ENCODE results near the gene OR2B6. TPM values are rescaled to one million over a fixed set of nuclear protein-coding genes. Genes with fewer than 3 reads are reported as not detected.

OR2B6 gene
- total and polyA plus RNA-seq, 9 donors: not detected

DNA sequence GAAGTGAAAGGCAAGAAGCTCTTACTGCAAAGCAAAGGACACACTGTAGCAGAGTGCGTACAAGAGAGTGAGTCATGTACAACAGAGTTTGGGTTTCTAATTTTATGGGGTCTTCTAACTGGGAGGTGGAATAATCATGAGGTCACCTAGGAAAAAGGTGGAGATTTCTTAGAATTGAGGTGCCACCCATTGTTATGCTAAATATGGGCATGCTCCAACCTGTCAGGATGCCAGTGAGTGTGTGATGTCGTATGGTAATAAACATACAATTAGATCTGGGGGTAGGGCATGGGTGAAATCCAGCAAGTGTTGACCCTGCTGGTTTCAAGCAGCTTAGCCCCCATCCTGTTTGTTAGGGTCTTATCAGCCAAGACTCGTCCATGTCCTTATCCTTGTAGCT is 46.6 kb downstream of the OR2B6 start:
- Histone ChIP-seq H3K27me3 (no peaks in the 10 kb centered on the region), H3K27ac (no peak overlapping the region), H3K4me3 (no peak overlapping the region), H3K4me1 (ENCODE audit: insufficient read depth) (no peaks in the 10 kb centered on the region), H3K9me3 (no peaks in the 10 kb centered on the region), H3K36me3 (no peaks in the 10 kb centered on the region)
- TF ChIP-seq, protein P1, sequence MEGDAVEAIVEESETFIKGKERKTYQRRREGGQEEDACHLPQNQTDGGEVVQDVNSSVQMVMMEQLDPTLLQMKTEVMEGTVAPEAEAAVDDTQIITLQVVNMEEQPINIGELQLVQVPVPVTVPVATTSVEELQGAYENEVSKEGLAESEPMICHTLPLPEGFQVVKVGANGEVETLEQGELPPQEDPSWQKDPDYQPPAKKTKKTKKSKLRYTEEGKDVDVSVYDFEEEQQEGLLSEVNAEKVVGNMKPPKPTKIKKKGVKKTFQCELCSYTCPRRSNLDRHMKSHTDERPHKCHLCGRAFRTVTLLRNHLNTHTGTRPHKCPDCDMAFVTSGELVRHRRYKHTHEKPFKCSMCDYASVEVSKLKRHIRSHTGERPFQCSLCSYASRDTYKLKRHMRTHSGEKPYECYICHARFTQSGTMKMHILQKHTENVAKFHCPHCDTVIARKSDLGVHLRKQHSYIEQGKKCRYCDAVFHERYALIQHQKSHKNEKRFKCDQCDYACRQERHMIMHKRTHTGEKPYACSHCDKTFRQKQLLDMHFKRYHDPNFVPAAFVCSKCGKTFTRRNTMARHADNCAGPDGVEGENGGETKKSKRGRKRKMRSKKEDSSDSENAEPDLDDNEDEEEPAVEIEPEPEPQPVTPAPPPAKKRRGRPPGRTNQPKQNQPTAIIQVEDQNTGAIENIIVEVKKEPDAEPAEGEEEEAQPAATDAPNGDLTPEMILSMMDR (IDR thresholded peaks at IDR 0.05): no peak
- TF ChIP-seq POLR2A (IDR thresholded peaks at IDR 0.05): no peak
- no peak for TF ChIP-seq EP300 (IDR thresholded peaks at IDR 0.05)
- WGBS, 3 donors: 52 to 60% (median 52%) methylated on average over 3 of the region's 3 CpGs
- intact Hi-C loops (cut with DNase I): no loop called here
- DNase-seq: no peak

DNA sequence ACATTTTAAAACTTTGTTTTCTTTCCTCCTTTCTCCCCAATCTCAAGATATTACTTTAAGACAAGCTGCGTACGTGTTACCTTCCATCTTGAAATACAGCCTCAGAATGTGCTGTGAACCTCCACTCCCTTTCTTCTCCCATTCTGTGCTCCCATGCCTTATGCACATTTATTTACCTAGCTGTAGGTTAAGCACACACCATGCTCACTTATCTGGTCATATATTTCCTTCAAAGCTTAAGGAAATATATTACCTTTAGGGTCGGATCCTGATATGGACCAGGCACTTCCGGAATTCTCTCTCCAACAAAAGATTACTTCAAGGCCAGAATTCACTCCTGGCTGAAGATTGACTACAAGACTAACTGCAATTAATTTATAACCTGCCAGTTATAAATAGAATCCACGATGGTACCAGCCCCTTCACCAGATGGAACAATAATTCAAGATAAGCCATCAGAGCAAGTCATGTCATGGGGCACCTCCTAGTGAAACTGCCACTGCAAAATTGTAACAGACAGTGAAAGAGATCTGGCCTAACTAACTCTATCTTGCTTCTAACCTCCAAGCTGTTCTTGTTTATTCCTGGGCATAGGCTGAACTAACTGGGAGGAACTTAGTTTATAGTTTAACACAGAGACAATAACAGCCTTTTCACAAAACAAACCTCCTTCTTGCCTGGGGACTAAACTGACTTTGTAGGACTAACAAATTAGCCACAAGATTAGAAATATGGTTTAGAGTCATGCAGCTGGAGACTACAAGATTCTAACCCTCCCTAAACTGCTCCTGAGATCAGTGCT is 47.5 kb downstream of the OR2B6 start:
- Histone ChIP-seq H3K4me3 (no peak overlapping the region), H3K27me3 (no peaks in the 10 kb centered on the region), H3K9me3 (no peaks in the 10 kb centered on the region), H3K36me3 (no peaks in the 10 kb centered on the region), H3K27ac (no peak overlapping the region), H3K4me1 (ENCODE audit: insufficient read depth) (no peaks in the 10 kb centered on the region)
- intact Hi-C loops (cut with DNase I): no loop called here
- no peak for DNase-seq
- TF ChIP-seq POLR2A (IDR thresholded peaks at IDR 0.05) (no peak), EP300 (IDR thresholded peaks at IDR 0.05) (no peak)
- TF ChIP-seq, protein P1 (IDR thresholded peaks at IDR 0.05): no peak
- WGBS, 3 donors: 35 to 42% (median 40%) methylated on average over 5 of the region's 5 CpGs

DNA sequence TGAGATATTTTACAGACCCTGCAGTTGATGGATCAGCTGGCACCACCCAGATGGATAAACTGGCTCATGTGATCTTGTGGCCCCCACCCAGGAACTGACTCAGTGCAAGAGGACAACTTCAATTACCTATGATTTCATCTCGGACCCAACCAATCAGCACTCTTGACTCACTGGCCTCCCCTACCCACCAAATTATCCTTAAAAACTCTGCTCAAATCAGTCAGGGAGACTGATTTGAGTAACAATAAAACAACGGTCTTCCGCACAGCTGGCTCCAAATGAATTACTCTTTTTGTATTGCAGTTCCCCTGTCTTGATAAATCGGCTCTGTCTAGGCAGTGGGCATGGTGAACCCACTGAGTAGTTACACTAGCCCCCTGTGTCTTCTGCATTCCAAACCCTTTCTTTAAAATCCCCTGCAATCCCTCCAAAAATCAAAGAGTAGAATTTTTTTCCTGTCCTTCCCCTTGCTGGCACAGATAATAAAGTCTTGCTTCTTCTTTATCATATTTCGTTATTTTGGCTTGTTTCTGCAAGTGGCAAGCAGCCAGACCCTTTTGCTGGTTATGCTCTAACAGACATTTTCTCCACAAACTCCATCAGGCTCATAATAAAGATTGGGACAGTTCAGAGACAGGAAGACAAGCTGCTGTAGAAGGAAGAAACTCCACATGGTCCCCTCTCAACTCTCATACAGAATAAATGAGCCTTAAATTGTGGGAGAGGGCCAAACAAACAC is 48.3 kb downstream of the OR2B6 start:
- H3K36me3 ChIP-seq: no peaks in the 10 kb centered on the region

DNA sequence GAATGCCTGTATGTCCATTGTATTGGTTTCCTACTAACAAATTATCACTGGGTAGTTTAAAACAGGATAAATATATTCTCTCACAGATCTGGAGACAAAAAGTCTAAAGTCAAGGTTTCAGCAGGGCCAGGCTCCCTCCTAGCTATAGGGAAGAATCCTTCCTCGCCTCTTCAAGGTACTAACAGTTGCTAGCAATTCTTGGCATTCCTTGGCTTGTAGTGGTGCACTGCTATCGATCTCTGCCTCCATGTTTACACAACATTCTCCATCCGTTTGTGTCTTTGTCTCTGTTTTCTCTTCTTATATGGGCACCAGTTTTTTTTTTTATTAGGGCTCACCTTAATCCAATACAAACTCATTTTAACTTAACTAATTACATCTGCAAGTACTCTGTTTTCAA is 48.9 kb downstream of the OR2B6 start:
- Histone ChIP-seq H3K36me3 (no peaks in the 10 kb centered on the region), H3K4me1 (ENCODE audit: insufficient read depth) (no peaks in the 10 kb centered on the region), H3K9me3 (no peaks in the 10 kb centered on the region), H3K27me3 (no peaks in the 10 kb centered on the region), H3K4me3 (no peak overlapping the region), H3K27ac (no peak overlapping the region)
- intact Hi-C loops (cut with DNase I): no loop called here
- TF ChIP-seq, protein P1 (IDR thresholded peaks at IDR 0.05): no peak
- TF ChIP-seq POLR2A (IDR thresholded peaks at IDR 0.05) (no peak), EP300 (IDR thresholded peaks at IDR 0.05) (no peak)
- WGBS, 3 donors: 21 to 31% (median 22%) methylated on average over 3 of the region's 3 CpGs
- DNase-seq: no peak

More for the DNA sequence above, 48.3 kb downstream of the OR2B6 start:
- 7 to 12% (median 8%) methylated on average over 5 of the region's 5 CpGs for WGBS, 3 donors
- TF ChIP-seq EP300 (IDR thresholded peaks at IDR 0.05) (no peak), POLR2A (IDR thresholded peaks at IDR 0.05) (no peak)
- TF ChIP-seq, protein P1 (IDR thresholded peaks at IDR 0.05): no peak
- DNase-seq: no peak
- Histone ChIP-seq H3K4me1 (ENCODE audit: insufficient read depth) (no peaks in the 10 kb centered on the region), H3K4me3 (no peak overlapping the region), H3K9me3 (no peaks in the 10 kb centered on the region), H3K27me3 (no peaks in the 10 kb centered on the region), H3K27ac (no peak overlapping the region)
- intact Hi-C loops (cut with DNase I): no loop called here

Other genes starting within 250 kb of the OR2B6 start
- gene OR2B2, start 44.8 kb upstream of the OR2B6 start, total RNA-seq: not detected
- gene OR2B2, start 44.8 kb upstream of the OR2B6 start, polyA plus RNA-seq: not detected
- gene ZNF165, start 123.3 kb downstream of the OR2B6 start, total RNA-seq: 1 to 10 TPM in 3 of 7 donors, under 1 TPM in 4; 0.24 to 2.3 (median 0.82) TPM
- gene ZNF165, start 123.3 kb downstream of the OR2B6 start, polyA plus RNA-seq: under 1 TPM; 0.52 to 0.61 TPM
- 1 to 10 TPM; 2.6 to 4.4 (median 3.1) TPM for gene ZSCAN16, start 167.4 kb downstream of the OR2B6 start, total RNA-seq
- 1 to 10 TPM; 3.2 to 4.0 TPM for gene ZSCAN16, start 167.4 kb downstream of the OR2B6 start, polyA plus RNA-seq
- gene ZKSCAN8, start 184.6 kb downstream of the OR2B6 start, total RNA-seq: 10 to 100 TPM; 16.8 to 44.6 (median 31.9) TPM
- 10 to 100 TPM; 13.6 to 30.3 TPM for gene ZKSCAN8, start 184.6 kb downstream of the OR2B6 start, polyA plus RNA-seq